PC-3 (cell line): Measurements from ENCODE around the gene CHST2. TPM values are rescaled to one million over a fixed set of nuclear protein-coding genes. Genes with fewer than 3 reads are reported as not detected.

Source experiments
- ATAC-seq: fragments of 200-7000 bp; cut with Tn5 transposase; 2 replicates; pipeline ENCODE4 v1.9.1; 2020; ENCODE audit warnings: mild to moderate bottlenecking, moderate library complexity
- BruUV-seq: library from RNA; stranded (reverse); fragments of 400-500 nt; replicated peaks from 2 replicates; lab custom pipeline; 2021; lab: Mats Ljungman, UMichigan
- CTCF ChIA-PET: fragments of 300-600 bp; sonication (Branson Sonifier 250); formaldehyde crosslinking; loops from one replicate; lab custom pipeline; 2022; ENCODE audit warnings: antibody characterized with exemption; lab: Charles Lee
- POLR2A ChIA-PET: fragments of 300-600 bp; sonication (Branson Sonifier 250); formaldehyde crosslinking; loops from one replicate; lab custom pipeline; 2022; ENCODE audit warnings: antibody characterized with exemption; ENCODE audit not compliant: unreplicated experiment; lab: Charles Lee
- DNase-seq: peaks from one replicate; pipeline ENCODE4 v3.0.0-alpha.2; 2015
- H2AFZ ChIP-seq: fragments of 300-600 bp; sonication (generic); 2 replicates; pipeline ENCODE4 v1.6.0; 2016; ENCODE audit warnings: antibody characterized with exemption, low read length
- H3F3A ChIP-seq: fragments of 300-600 bp; sonication (generic); one replicate; pipeline ENCODE4 v1.6.0; 2017; ENCODE audit warnings: antibody characterized with exemption, low read length, control low read depth, mild to moderate bottlenecking; ENCODE audit not compliant: unreplicated experiment
- H3K27ac ChIP-seq: fragments of 300-600 bp; sonication (generic); 2 replicates; pipeline ENCODE4 v1.5.1; 2016; ENCODE audit warnings: mild to moderate bottlenecking, low read length
- H3K27me3 ChIP-seq: fragments of 300-600 bp; sonication (generic); 2 replicates; pipeline ENCODE4 v1.6.1; 2016; ENCODE audit warnings: low read length, mixed read lengths
- H3K36me3 ChIP-seq: fragments of 300-600 bp; sonication (generic); 2 replicates; pipeline ENCODE4 v1.6.1; 2016; ENCODE audit warnings: low read depth, mixed run types, low read length, mixed read lengths
- H3K4me1 ChIP-seq: fragments of 300-600 bp; sonication (generic); 2 replicates; pipeline ENCODE4 v1.5.1; 2016; ENCODE audit warnings: low read length; ENCODE audit not compliant: insufficient read depth
- H3K4me2 ChIP-seq: fragments of 300-600 bp; sonication (generic); 2 replicates; pipeline ENCODE4 v1.6.0; 2016; ENCODE audit warnings: low read length
- H3K4me3 ChIP-seq: fragments of 300-600 bp; sonication (generic); 2 replicates; pipeline ENCODE4 v1.5.1; 2016; ENCODE audit warnings: mild to moderate bottlenecking, low read length, mixed read lengths
- H3K79me2 ChIP-seq: fragments of 300-600 bp; sonication (generic); 2 replicates; pipeline ENCODE4 v1.6.1; 2017; ENCODE audit warnings: low read length, mixed read lengths
- H3K9ac ChIP-seq: fragments of 300-600 bp; sonication (generic); 2 replicates; pipeline ENCODE4 v1.6.0; 2016; ENCODE audit warnings: mild to moderate bottlenecking, low read length
- H3K9me2 ChIP-seq: fragments of 300-600 bp; sonication (generic); replicated peaks from 2 replicates; pipeline ENCODE4 v1.6.1; 2016; ENCODE audit warnings: mixed run types, low read length, mixed read lengths
- H3K9me3 ChIP-seq: fragments of 300-600 bp; sonication (generic); 2 replicates; pipeline ENCODE4 v1.6.1; 2016; ENCODE audit warnings: low read length, mixed read lengths
- H4K20me1 ChIP-seq: fragments of 300-600 bp; sonication (generic); 2 replicates; pipeline ENCODE4 v1.6.1; 2016; ENCODE audit warnings: low read length, mixed read lengths
- CTCF ChIP-seq: fragments of 300-600 bp; sonication (generic); conservative IDR thresholded peaks from 2 replicates; pipeline ENCODE4 v1.5.1; 2017; ENCODE audit warnings: antibody characterized with exemption, low read depth, mild to moderate bottlenecking, low read length
- EZH2 ChIP-seq: fragments of 300-600 bp; sonication (generic); IDR thresholded peaks from one replicate; pipeline ENCODE4 v1.6.1; 2017; ENCODE audit warnings: antibody characterized with exemption, mild to moderate bottlenecking, low read length; ENCODE audit not compliant: unreplicated experiment
- EZH2phosphoT487 ChIP-seq: fragments of 300-600 bp; sonication (generic); IDR thresholded peaks from 2 replicates; pipeline ENCODE4 v1.6.1; 2018; ENCODE audit warnings: mild to moderate bottlenecking, antibody characterized with exemption, low read length, borderline replicate concordance
- intact Hi-C: fragments of 100-400 bp; cut with micrococcal nuclease; formaldehyde crosslinking; loops from 2 replicates; pipeline ENCODE4 v1.9.0; 2023
- total RNA-seq: library from RNA; depleted of rRNA; stranded (reverse); fragments of >200 nt; gene quantifications from 2 replicates; pipeline ENCODE4 v1.2.3, GENCODE V29; 2014

Gene CHST2
- total RNA-seq, 1 experiment from 2014 or later: 6.7 TPM

GRCh38 chr3:143095813-143096212, 23.8 kb upstream of the CHST2 start:
- H3K27me3 ChIP-seq: no peaks in the 10 kb centered on the region
- no peak for TF ChIP-seq EZH2phosphoT487
- TF ChIP-seq CTCF: no peak
- no peak for TF ChIP-seq EZH2
- DNase-seq: no peak
- no peaks in the 10 kb centered on the region for H3K79me2 ChIP-seq
- ChIA-PET CTCF (no interaction called here), POLR2A (no interaction called here)
- no peaks in the 10 kb centered on the region for H3F3A ChIP-seq
- ATAC-seq: no peak
- no peak overlapping the region for H3K4me2 ChIP-seq
- no peaks in the 10 kb centered on the region for H3K9me2 ChIP-seq
- no peaks in the 10 kb centered on the region for H4K20me1 ChIP-seq
- no peak overlapping the region for H3K9ac ChIP-seq
- no peaks in the 10 kb centered on the region for H3K36me3 ChIP-seq
- no peaks in the 10 kb centered on the region for H3K9me3 ChIP-seq
- 0 out of 2 replicates have a peak, but pooled peaks cover 10% of the 10 kb centered on the region for H3K4me1 ChIP-seq
- no TSS peak for BruUV-seq
- intact Hi-C loops: no loop called here
- no peak overlapping the region for H2AFZ ChIP-seq
- no peak overlapping the region for H3K27ac ChIP-seq
- no peak overlapping the region for H3K4me3 ChIP-seq

- Histone ChIP-seq H3K9me2 (no peaks in the 10 kb centered on the region), H3F3A (no peaks in the 10 kb centered on the region), H2AFZ (no peak overlapping the region), H3K27me3 (no peaks in the 10 kb centered on the region), H3K4me2 (peak overlapping the region; percentile 5; the same call in 1 of the 2 replicates), H3K27ac (no peak overlapping the region), H3K79me2 (no peaks in the 10 kb centered on the region), H4K20me1 (no peaks in the 10 kb centered on the region), H3K9ac (no peak overlapping the region), H3K4me1 (0 out of 2 replicates have a peak, but pooled peaks cover 10% of the 10 kb centered on the region), H3K36me3 (no peaks in the 10 kb centered on the region), H3K9me3 (no peaks in the 10 kb centered on the region), H3K4me3 (no peak overlapping the region)
- BruUV-seq: no TSS peak
- ATAC-seq (peak; percentile 78), DNase-seq (peak; percentile 44)
- TF ChIP-seq EZH2: no peak
- TF ChIP-seq EZH2phosphoT487: no peak
- no peak for TF ChIP-seq CTCF
- intact Hi-C loops: no loop called here
- POLR2A ChIA-PET: no interaction called here
- CTCF ChIA-PET: interaction anchor here (0.5 kb wide), 1 partner anchor 249 kb away, joined by 4 read pairs; no protein-coding TSS in a partner anchor
Observed at GRCh38 chr3:143098032-143098764, 21.4 kb upstream of the CHST2 start.

GRCh38 chr3:143099210-143099609, 20.4 kb upstream of the CHST2 start:
- H3K4me2 ChIP-seq: no peak overlapping the region
- BruUV-seq: no TSS peak
- H3K9ac ChIP-seq: no peak overlapping the region
- H3K4me3 ChIP-seq: no peak overlapping the region
- no peaks in the 10 kb centered on the region for H3K9me3 ChIP-seq
- no peak overlapping the region for H3K27ac ChIP-seq
- H3K9me2 ChIP-seq: no peaks in the 10 kb centered on the region
- 0 out of 2 replicates have a peak, but pooled peaks cover 10% of the 10 kb centered on the region for H3K4me1 ChIP-seq
- no peak overlapping the region for H2AFZ ChIP-seq
- TF ChIP-seq CTCF: no peak
- no peak for TF ChIP-seq EZH2
- TF ChIP-seq EZH2phosphoT487: no peak
- no peaks in the 10 kb centered on the region for H3K79me2 ChIP-seq
- intact Hi-C loops: no loop called here
- ATAC-seq (no peak), DNase-seq (no peak)
- POLR2A ChIA-PET: no interaction called here
- no peaks in the 10 kb centered on the region for H3F3A ChIP-seq
- no peaks in the 10 kb centered on the region for H4K20me1 ChIP-seq
- CTCF ChIA-PET: no interaction called here
- no peaks in the 10 kb centered on the region for H3K27me3 ChIP-seq
- no peaks in the 10 kb centered on the region for H3K36me3 ChIP-seq
